Fibroblast of lung (primary cell): ENCODE measurements around the gene IGF2R. TPM values are rescaled to one million over a fixed set of nuclear protein-coding genes. Genes with fewer than 3 reads are reported as not detected.

Experiments used
- DNase-seq, 2 donors: peaks; one replicate each; pipeline versions ENCODE4 v3.0.0 to v3.0.0-alpha.2; 2010; ENCODE audit warnings: low read depth in 2 of 2
- H2AFZ ChIP-seq: 2 replicates; pipeline ENCODE4 v1.5.1; 2012; ENCODE audit warnings: low read length, control low read depth, inconsistent platforms
- H3K27ac ChIP-seq: 2 replicates; pipeline ENCODE4 v1.5.1; 2011; ENCODE audit warnings: low read length, control low read depth; ENCODE audit not compliant: insufficient read depth
- H3K27me3 ChIP-seq: 2 replicates; pipeline ENCODE4 v1.5.1; 2011; ENCODE audit warnings: mild to moderate bottlenecking, low read length; ENCODE audit not compliant: control insufficient read depth, insufficient read depth
- H3K36me3 ChIP-seq: 2 replicates; pipeline ENCODE4 v1.5.1; 2011; ENCODE audit warnings: low read length; ENCODE audit not compliant: control insufficient read depth, insufficient read depth
- H3K4me1 ChIP-seq: 2 replicates; pipeline ENCODE4 v1.5.1; 2011; ENCODE audit warnings: low read length; ENCODE audit not compliant: control insufficient read depth, insufficient read depth; ENCODE audit errors: extremely low read depth
- H3K4me2 ChIP-seq: 2 replicates; pipeline ENCODE4 v1.5.1; 2011; ENCODE audit warnings: low read length, control low read depth; ENCODE audit not compliant: insufficient read depth; ENCODE audit errors: extremely low read depth
- H3K4me3 ChIP-seq, 4 experiments: fragments of 200-600 bp in 1 of 4; sonication (generic) in 1 of 4; replicated peaks in 1 of 4; 2 replicates each; pipeline ENCODE4 v1.5.1; 2011 to 2016; ENCODE audit warnings: low read length in 4 of 4, low read depth in 3 of 4, mild to moderate bottlenecking in 3 of 4, control low read depth in 2 of 4, inconsistent platforms in 1 of 4, mixed read lengths in 1 of 4; ENCODE audit not compliant: insufficient read depth in 1 of 4; ENCODE audit errors: control extremely low read depth in 1 of 4
- H3K79me2 ChIP-seq: 2 replicates; pipeline ENCODE4 v1.5.1; 2012; ENCODE audit warnings: mild to moderate bottlenecking, low read length, inconsistent platforms; ENCODE audit not compliant: control insufficient read depth, insufficient read depth
- H3K9ac ChIP-seq: 2 replicates; pipeline ENCODE4 v1.5.1; 2011; ENCODE audit warnings: mild to moderate bottlenecking, low read length, control low read depth; ENCODE audit not compliant: insufficient read depth
- H3K9me3 ChIP-seq: 2 replicates; pipeline ENCODE4 v1.5.1; 2012; ENCODE audit warnings: low read depth, low read length; ENCODE audit not compliant: control insufficient read depth, insufficient read depth
- H4K20me1 ChIP-seq: 2 replicates; pipeline ENCODE4 v1.5.1; 2011; ENCODE audit warnings: low read length; ENCODE audit not compliant: control insufficient read depth, insufficient read depth; ENCODE audit errors: extremely low read depth
- CTCF ChIP-seq, 2 donors: IDR thresholded peaks in 1 of 2; conservative IDR thresholded peaks in 1 of 2; 1 replicate in 1 of 2; 2 replicates in 1 of 2; pipeline ENCODE4 v1.5.1; 2011 to 2012; ENCODE audit warnings: low read length in 2 of 2, control low read depth in 1 of 2, inconsistent platforms in 1 of 2, low read depth in 1 of 2, mild to moderate bottlenecking in 1 of 2
- EZH2 ChIP-seq: IDR thresholded peaks from 2 replicates; pipeline ENCODE4 v1.5.1; 2012; ENCODE audit warnings: low read length, control low read depth, mild to moderate bottlenecking; ENCODE audit errors: missing control alignments
- polyA plus RNA-seq, 2 donors: library from polyadenylated mRNA; depleted of rRNA in 1 of 2; stranded (reverse) in 1 of 2; unstranded in 1 of 2; fragments of >200 nt; gene quantifications; 2 replicates each; pipeline ENCODE4 v1.2.1, GENCODE V29; 2011 to 2012; ENCODE audit warnings: missing spikeins in 1 of 2
- total RNA-seq: library from RNA; depleted of rRNA; stranded (reverse); fragments of >200 nt; gene quantifications from 2 replicates; pipeline ENCODE4 v1.2.1, GENCODE V29; 2014

The IGF2R gene
- total and polyA plus RNA-seq, 2 donors (not counting 1 experiment from before 2014, with no cell fraction given), result 37.6 to 300 TPM

- Histone ChIP-seq H3K27me3 (no peaks in the 10 kb centered on the region), H3K9ac (no peak overlapping the region), H3K4me1 (no peaks in the 10 kb centered on the region), H3K4me2 (no peak overlapping the region), H4K20me1 (no peaks in the 10 kb centered on the region), H3K36me3 (peaks cover 11% of the 10 kb centered on the region), H3K79me2 (no peaks in the 10 kb centered on the region), H3K4me3 (no peak overlapping the region), H3K9me3 (no peaks in the 10 kb centered on the region), H2AFZ (no peak overlapping the region), H3K27ac (no peak overlapping the region)
- no peak for TF ChIP-seq EZH2
- TF ChIP-seq CTCF (conservative IDR thresholded peaks at IDR 0.05 in 1 of 2, IDR thresholded peaks at IDR 0.05 in 1 of 2; ENCODE audit: low read depth in 1 of 2, low read length in 2 of 2), result no peak
- DNase-seq, result no peak
These were observed 45.9 kb downstream of the IGF2R start for GRCh38 chr6:160014869-160015182.

- no peak overlapping the region for H3K4me2 ChIP-seq
- no peak for DNase-seq
- H3K27me3 ChIP-seq, result no peaks in the 10 kb centered on the region
- H3K9me3 ChIP-seq, result no peaks in the 10 kb centered on the region
- no peaks in the 10 kb centered on the region for H3K4me1 ChIP-seq
- no peak for TF ChIP-seq EZH2
- no peak for TF ChIP-seq CTCF (conservative IDR thresholded peaks at IDR 0.05 in 1 of 2, IDR thresholded peaks at IDR 0.05 in 1 of 2; ENCODE audit: low read depth in 1 of 2, low read length in 2 of 2)
- H3K9ac ChIP-seq, result no peak overlapping the region
- H4K20me1 ChIP-seq, result no peaks in the 10 kb centered on the region
- H3K36me3 ChIP-seq, result peaks cover 10% of the 10 kb centered on the region
- H3K27ac ChIP-seq, result no peak overlapping the region
- H3K4me3 ChIP-seq, result no peak overlapping the region
- no peak overlapping the region for H2AFZ ChIP-seq
- no peaks in the 10 kb centered on the region for H3K79me2 ChIP-seq
These were observed 47.1 kb downstream of the IGF2R start for GRCh38 chr6:160015778-160016684.

GRCh38 chr6:160022101-160022500, 53.2 kb downstream of the IGF2R start:
- H3K36me3 ChIP-seq, result peaks cover under 1% of the 10 kb centered on the region
- no peaks in the 10 kb centered on the region for H3K9me3 ChIP-seq
- no peak for DNase-seq
- H3K9ac ChIP-seq, result no peak overlapping the region
- H3K27ac ChIP-seq, result no peak overlapping the region
- no peak overlapping the region for H2AFZ ChIP-seq
- no peaks in the 10 kb centered on the region for H4K20me1 ChIP-seq
- H3K79me2 ChIP-seq, result no peaks in the 10 kb centered on the region
- no peak overlapping the region for H3K4me3 ChIP-seq
- no peak overlapping the region for H3K4me2 ChIP-seq
- TF ChIP-seq EZH2 (no peak), CTCF (conservative IDR thresholded peaks at IDR 0.05 in 1 of 2, IDR thresholded peaks at IDR 0.05 in 1 of 2; ENCODE audit: low read depth in 1 of 2, low read length in 2 of 2) (no peak)
- H3K4me1 ChIP-seq, result no peaks in the 10 kb centered on the region
- no peaks in the 10 kb centered on the region for H3K27me3 ChIP-seq
